Motor neuron (in vitro differentiated cells): ENCODE results near the gene SMIM17. TPM values are rescaled to one million over a fixed set of nuclear protein-coding genes. Genes with fewer than 3 reads are reported as not detected.

Source experiments
- ATAC-seq, 8 experiments: fragments of 200-7000 bp; cut with Tn5 transposase; replicated peaks in 6 of 8; 2 replicates each; pipeline ENCODE4 v1.8.0; 2021; ENCODE audit warnings: mild to moderate bottlenecking in 8 of 8, moderate library complexity in 8 of 8
- H3K27ac ChIP-seq, 2 donors: fragments of 250-450 bp; sonication (Bioruptor Pico); 2 replicates each; pipeline ENCODE4 v1.9.0; 2021; ENCODE audit warnings: antibody characterized with exemption in 2 of 2, mild to moderate bottlenecking in 2 of 2, moderate library complexity in 1 of 2
- H3K4me1 ChIP-seq, 2 donors: fragments of 250-450 bp; sonication (Bioruptor Pico); replicated peaks in 1 of 2; 2 replicates each; pipeline ENCODE4 v1.6.1; 2021; ENCODE audit warnings: antibody characterized with exemption in 2 of 2, mild to moderate bottlenecking in 2 of 2, moderate library complexity in 1 of 2
- H3K4me3 ChIP-seq, 5 donors: fragments of 250-450 bp; sonication (Bioruptor Pico); 2 replicates each; pipeline ENCODE4 v1.9.0; 2021; ENCODE audit warnings: antibody characterized with exemption in 5 of 5, mild to moderate bottlenecking in 5 of 5, moderate library complexity in 4 of 5
- WGBS, 10 experiments: fragments of 450-650 bp; shearing (Covaris generic); methylation state at CpG; one replicate each; pipeline ENCODE4 v1.0.0; 2022; 5-methylcytosine and 5-hydroxymethylcytosine counted together
- in situ Hi-C, 9 experiments: fragments of 400-800 bp; cut with MboI; loops; one replicate each; pipeline ENCODE4 v1.15.0; 2021; ENCODE audit warnings: low sequenced_read_pairs in 9 of 9, low pct_unique_long_range_greater_than_20kb in 2 of 9; ENCODE audit not compliant: unreplicated experiment in 9 of 9
- total RNA-seq, 8 experiments: library from RNA; unstranded; fragments of 300-600 nt; gene quantifications; 2 replicates each; pipeline versions ENCODE4 v1.2.3 to v1.2.4, GENCODE V29; 2022

SMIM17 gene
- total RNA-seq, 8 experiments from 2014 or later: 1.7 to 4.6 (median 2.2) TPM; not detected in 3

DNA sequence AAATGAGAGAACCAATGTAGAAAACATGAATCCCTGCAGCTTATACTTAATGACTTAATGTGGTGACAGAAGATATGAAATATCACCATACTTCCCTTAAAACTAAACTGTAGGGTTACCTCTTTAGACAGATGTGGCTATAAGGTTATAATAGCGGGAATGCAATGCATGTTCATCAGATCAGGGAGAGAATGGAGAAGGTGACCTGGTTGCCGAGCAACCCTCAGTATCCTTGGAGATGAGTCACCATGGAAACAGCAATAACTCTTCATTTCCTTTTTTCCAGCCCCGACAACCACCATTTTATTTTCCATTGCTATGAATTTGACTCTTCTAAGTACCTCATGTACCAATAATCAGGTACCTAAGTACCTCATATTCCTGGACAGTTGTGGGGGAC, 56.6 kb downstream of the SMIM17 start:
- 10 to 40% (median 23%) methylated on average over 1 to 3 of the region's 3 CpGs; no CpG with 5 or more reads in 1 of the 10 experiments for WGBS, 10 experiments
- Histone ChIP-seq H3K27ac (peak overlapping the region in 1 of 2 donors; percentile 70), H3K4me1 (peaks cover 3 to 14% of the 10 kb centered on the region in 2 donors), H3K4me3 (no peak overlapping the region)
- in situ Hi-C loops: no loop called here
- ATAC-seq: peak in 5 of 8 experiments; percentile 42 to 87 (median 81)

DNA sequence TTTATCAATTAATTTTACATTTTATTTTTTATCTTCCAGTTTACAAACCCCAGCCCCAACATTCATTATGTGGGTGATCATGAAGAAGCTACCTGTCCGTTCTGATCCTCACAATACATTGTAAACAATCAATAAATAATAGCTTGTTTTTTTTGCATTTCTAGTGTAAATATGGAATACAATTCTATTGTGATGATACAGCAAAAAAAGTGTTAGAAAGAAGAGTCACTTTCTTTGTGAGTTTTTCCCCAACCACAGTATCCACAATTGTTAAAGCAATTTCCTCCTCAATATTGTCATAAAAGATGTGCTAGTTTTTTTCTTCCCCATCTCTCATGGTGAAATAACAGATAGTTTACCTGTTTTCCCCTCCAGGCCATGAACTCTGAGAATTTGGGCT, 58.9 kb downstream of the SMIM17 start:
- no peak for ATAC-seq
- H3K27ac ChIP-seq: no peak overlapping the region
- in situ Hi-C loops: no loop called here
- H3K4me3 ChIP-seq: no peak overlapping the region
- 0 to 58% (median 0%) methylated on average over 1 of the region's 1 CpG; no CpG with 5 or more reads in 1 of the 10 experiments for whole genome bisulfite sequencing, 10 experiments
- peaks cover 3 to 14% of the 10 kb centered on the region in 2 donors for H3K4me1 ChIP-seq

DNA sequence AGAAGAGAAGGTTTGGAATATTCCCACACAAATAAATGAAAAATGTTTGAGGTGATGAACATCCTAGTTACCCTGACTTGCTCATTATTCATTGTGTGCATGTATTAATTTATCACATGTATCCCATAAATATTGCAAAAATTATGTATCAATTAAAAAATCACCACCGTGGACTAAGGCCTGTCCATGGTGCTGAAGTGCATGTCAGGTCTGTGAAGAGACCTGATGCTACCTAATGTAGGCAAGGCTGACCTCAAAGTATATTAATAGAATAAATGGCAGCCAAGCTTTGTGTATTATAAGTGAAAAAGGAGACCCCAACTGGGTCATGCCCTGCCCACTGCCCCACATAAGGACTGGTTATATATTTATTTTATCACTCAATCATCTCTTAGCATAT, 63.0 kb downstream of the SMIM17 start:
- no peak for ATAC-seq
- WGBS, 10 experiments: 0 to 56% (median 28%) methylated on average over 1 of the region's 1 CpG; no CpG with 5 or more reads in 2 of the 10 experiments
- in situ Hi-C loops: no loop called here

More for the DNA sequence above, 63.0 kb downstream of the SMIM17 start:
- Histone ChIP-seq H3K4me3 (no peak overlapping the region), H3K4me1 (no peaks in the 10 kb centered on the region), H3K27ac (no peak overlapping the region)

Other genes with a start within 250 kb of the SMIM17 start
- gene ZNF582, start 249.6 kb upstream of the SMIM17 start, total RNA-seq: 1 to 10 TPM; 1.0 to 7.9 (median 3.7) TPM
- 10 to 100 TPM in 1 of 8 experiments, 1 to 10 TPM in 7; 3.4 to 11.8 (median 6.6) TPM for gene ZNF583, start 238.8 kb upstream of the SMIM17 start, total RNA-seq
- gene ZNF667, start 165.8 kb upstream of the SMIM17 start, total RNA-seq: 10 to 100 TPM in 1 of 8 experiments, 1 to 10 TPM in 3, under 1 TPM in 4; 0.13 to 13.1 (median 1.5) TPM
- gene ZNF471, start 135.3 kb upstream of the SMIM17 start, total RNA-seq: 10 to 100 TPM in 1 of 8 experiments, 1 to 10 TPM in 3, under 1 TPM in 4; 0.13 to 13.4 (median 2.1) TPM
- 10 to 100 TPM in 1 of 8 experiments, 1 to 10 TPM in 4, under 1 TPM in 2, not detected in 1; 0.18 to 17.8 (median 5.4) TPM for gene ZFP28, start 104.2 kb upstream of the SMIM17 start, total RNA-seq
- gene ZNF470, start 75.7 kb upstream of the SMIM17 start, total RNA-seq: 10 to 100 TPM in 1 of 8 experiments, 1 to 10 TPM in 5, under 1 TPM in 2; 0.20 to 10.7 (median 6.6) TPM
- 10 to 100 TPM in 5 of 8 experiments, 1 to 10 TPM in 2, under 1 TPM in 1; 0.10 to 20.3 (median 11.4) TPM for gene ZNF71, start 47.9 kb upstream of the SMIM17 start, total RNA-seq
- gene ZNF835, start 28.6 kb downstream of the SMIM17 start, total RNA-seq: 1 to 10 TPM in 2 of 8 experiments, under 1 TPM in 4, not detected in 2; 0.05 to 4.8 (median 0.23) TPM
- 1 to 10 TPM in 1 of 8 experiments, under 1 TPM in 7; under 0.01 to 2.5 (median 0.09) TPM for gene PEG3, start 197.6 kb downstream of the SMIM17 start, total RNA-seq
- gene ZIM2, start 197.6 kb downstream of the SMIM17 start, total RNA-seq: under 1 TPM in 2 of 8 experiments, not detected in 6; 0.97 to 1.00 TPM